Measurements from ENCODE around the gene ERMP1. TPM values are rescaled to one million over a fixed set of nuclear protein-coding genes. Genes with fewer than 3 reads are reported as not detected.
A peak's percentile ranks its signal among the peaks of the same experiment; 100 is the strongest.

Gene ERMP1
- polyA plus RNA-seq, 4 donors: 13.4 to 57.5 (median 53.1) TPM

DNA sequence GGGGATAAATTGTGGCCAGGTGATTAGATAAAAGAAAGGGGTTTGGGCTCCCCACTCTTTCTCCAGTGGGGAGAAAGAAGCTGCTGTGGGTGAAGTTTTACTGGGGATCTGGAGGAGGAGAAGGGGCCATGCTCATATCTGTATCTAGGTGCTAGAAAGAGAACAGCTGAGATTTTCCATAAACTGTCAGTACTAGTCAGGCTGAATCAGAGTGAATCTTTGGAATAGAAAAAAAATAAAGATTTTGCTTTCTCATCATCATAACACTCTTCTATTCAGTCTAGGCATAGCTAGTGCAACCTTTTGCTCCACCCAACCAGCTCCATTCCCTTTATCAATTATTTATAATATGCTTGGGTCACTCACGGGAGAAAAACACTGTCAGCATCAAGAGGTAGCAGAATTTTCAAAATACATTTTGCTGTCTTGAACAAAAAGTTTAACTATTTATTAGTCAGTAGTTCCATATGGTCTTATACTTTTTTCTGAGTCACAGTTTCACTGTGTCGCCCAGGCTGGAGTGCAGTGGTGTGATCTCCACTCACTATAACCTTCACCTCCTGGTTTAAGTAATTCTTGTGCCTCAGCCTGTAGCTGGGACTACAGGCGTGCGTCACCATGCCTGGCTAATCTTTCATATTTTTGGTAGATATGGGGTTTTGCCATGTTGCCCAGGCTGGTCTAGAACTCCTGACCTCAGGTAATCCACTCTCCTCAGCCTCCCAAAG is 21.3 kb upstream of the ERMP1 start:
- no peak for DNase-seq (ENCODE audit: low read depth in 4 of 4, low spot score in 3 of 4)

DNA sequence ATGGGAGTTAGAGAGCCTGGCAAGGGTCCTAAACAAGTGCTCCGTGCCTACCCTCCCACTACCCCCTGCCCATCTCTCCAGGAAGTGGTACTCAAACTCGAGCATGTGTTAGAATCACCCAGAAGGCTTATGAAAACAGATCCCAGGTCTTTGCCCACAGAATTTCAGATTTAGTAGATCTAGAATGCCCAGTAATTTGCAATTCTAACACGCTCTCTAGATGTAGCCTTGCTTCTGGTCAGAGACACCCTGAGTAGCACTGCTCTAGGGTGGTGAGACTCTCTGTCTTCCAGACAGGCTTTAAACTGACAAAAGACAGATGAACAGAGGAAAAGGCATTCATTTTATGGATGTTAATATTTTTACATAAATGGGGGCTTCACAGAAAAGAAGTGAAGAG is 20.7 kb upstream of the ERMP1 start:
- DNase-seq (ENCODE audit: low read depth in 4 of 4, low spot score in 3 of 4): no peak

DNA sequence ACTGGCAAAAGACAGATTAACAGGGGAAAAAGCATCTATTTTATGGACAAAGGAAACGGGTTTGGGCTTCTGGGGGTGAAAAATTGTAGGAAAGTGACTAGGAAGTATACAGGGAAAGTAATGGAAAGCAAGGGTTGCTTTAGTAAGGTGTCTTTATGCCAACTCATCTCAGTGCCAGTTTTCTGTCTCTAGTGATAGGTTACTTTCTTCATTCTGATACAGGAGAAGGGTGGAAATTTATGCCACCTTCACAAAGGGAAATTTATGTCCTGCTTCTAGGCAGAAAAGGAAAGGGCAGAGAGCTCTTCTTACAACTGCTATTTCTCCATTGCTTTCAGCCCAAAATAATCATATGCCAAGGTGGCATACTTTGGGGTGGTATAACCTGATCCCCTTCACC is 20.1 kb upstream of the ERMP1 start:
- no peak for DNase-seq (ENCODE audit: low read depth in 4 of 4, low spot score in 3 of 4)

DNA sequence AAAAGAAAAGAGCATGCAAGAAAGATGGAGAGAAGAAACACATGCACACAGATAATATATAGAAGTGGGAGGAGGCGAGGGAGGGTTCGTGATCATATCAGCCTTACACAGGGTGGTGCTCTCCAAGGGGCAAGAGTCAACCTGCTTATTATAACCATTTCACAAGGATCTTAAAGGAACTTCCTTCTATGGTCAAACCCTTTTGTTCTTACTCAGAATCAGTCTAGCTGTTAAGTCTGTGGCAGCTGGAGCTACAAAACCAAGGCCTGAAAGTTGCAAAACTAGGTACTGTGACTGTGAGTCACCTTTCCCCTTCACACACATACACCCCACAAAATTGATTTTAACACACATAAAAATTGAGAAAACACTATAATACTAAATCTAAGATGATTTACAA is 18.5 kb upstream of the ERMP1 start:
- DNase-seq (ENCODE audit: low read depth in 4 of 4, low spot score in 3 of 4): no peak

GRCh38 chr9:5850724-5851122 is 17.8 kb upstream of the ERMP1 start:
- no peak for DNase-seq (ENCODE audit: low read depth in 4 of 4, low spot score in 3 of 4)

GRCh38 chr9:5848372-5848882 is 15.5 kb upstream of the ERMP1 start:
- DNase-seq (ENCODE audit: low read depth in 4 of 4, low spot score in 3 of 4): no peak

DNA sequence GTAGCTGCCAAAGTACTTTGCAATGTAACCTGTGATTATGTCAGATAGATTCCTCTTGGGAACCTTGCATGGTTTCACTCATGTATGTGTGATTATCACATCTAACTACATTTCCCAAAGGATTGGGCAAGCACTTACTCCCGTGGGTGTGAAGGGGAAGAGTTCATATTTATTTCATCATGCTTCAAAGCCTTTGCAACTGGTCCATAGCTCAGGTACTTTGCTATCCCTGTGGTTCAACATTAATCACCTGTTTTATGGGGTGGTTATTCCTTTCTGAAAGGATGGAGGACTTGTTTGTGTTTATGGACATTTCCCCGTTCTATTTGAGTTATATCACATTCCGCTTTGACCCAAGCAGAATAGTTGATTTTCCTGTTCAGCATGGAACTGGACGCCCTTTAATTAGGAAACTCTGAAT is 13.6 kb upstream of the ERMP1 start:
- no peak for DNase-seq (ENCODE audit: low read depth in 4 of 4, low spot score in 3 of 4)

- no peak for DNase-seq (ENCODE audit: low read depth in 4 of 4, low spot score in 3 of 4)
Observed at GRCh38 chr9:5846096-5846495, 13.2 kb upstream of the ERMP1 start.

GRCh38 chr9:5845157-5845531 is 12.2 kb upstream of the ERMP1 start:
- no peak for DNase-seq (ENCODE audit: low read depth in 4 of 4, low spot score in 3 of 4)

- DNase-seq (ENCODE audit: low read depth in 4 of 4, low spot score in 3 of 4): peak in 2 of 4 donors; percentile 67 to 73
Observed at GRCh38 chr9:5843794-5844471, 11.0 kb upstream of the ERMP1 start.

DNA sequence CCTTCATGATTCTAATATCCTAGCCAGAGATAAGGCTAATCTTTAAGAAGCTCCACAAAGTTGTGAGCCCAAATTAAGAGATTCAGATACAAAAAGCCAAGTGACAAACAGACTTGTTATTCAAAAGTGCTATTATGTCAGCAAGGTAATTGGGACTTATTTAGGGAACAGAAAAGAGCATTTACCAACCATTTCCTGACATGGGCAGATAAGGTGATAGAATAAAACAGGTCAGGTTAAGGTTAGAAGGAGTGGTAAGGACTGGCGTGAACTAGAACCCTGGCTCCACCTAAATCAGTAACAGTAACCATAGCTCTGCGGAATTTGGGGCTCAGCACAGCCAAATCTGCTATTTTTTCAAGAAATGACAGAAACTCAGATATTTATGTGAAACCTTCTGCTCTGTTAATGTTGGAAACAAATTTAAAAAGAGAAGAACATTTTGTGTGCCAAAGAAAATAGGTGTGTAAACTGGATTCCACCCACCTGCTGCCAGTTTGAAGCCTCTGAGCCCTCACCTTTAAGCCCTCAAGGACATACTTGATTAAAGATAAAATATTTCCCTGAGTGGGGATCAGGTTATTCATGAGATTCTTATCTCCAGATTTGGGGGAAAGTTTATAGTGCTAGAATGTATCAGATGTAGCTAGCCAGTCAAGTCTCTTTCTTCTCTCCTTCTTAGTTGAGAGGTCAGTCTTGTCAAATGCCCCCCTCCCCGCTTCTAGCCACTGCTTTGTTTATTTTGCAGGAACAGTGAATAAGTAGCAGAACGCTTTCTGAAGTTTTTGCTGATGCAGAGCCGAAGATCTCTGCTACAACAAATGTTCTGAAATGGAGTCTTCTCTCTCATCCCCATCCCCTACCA is 10.2 kb upstream of the ERMP1 start:
- DNase-seq (ENCODE audit: low read depth in 4 of 4, low spot score in 3 of 4): no peak

DNA sequence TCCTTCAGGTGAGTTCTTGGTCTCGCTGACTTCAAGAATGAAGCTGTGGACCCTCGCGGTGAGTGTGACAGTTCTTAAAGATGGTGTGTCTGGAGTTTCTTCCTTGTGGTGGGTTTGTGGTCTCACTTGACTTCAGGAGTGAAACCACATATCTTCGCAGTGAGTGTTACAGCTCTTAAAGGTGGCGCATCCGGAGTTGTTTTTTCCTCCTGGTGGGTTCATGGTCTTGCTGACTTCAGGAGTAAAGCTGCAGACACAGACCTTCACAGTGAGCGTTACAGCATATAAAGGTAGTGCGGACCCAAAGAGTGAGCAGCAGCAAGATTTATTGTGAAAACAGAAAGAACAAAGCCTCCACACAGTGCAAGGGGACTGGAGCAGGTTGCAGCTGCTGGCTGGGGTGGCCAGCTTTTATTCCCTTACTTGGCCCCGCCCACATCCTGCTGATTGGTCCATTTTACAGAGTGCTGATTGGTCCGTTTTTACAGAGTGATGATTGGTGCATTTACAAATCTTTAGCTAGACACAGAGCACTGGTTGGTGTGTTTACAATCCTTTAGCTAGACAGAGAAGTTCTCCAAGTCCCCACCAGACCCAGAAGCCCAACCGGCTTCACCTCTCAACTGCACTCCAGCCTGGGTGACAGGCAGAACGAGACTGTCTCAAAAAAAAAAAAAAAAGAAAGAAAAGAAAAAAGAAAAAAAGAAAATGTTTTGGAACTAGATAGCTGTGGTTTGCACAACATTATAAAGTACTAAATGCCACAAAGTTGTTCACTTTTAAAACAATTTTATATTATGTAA is 9.1 kb upstream of the ERMP1 start:
- DNase-seq (ENCODE audit: low read depth in 4 of 4, low spot score in 3 of 4): no peak

DNA sequence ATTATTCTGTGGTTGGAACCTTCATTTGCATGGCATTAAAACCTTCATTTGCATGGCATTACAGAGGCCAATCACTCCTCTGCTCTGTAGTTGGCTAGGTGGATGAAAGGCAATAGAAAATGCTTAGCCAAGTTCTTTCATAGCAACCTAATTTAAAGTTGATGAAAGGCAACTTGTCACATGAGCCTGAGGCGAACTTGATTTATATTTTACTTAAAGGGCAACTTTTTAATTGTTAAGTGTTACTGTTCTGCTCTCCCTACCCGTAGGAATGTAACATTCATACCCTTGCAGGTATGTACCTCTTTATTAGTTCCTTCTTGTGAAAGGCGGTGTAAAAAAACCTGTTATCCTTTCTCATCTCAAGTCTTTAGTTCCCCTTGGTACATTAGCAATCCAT is 7.9 kb upstream of the ERMP1 start:
- no peak for DNase-seq (ENCODE audit: low read depth in 4 of 4, low spot score in 3 of 4)

- no peak for DNase-seq (ENCODE audit: low read depth in 4 of 4, low spot score in 3 of 4)
Observed at GRCh38 chr9:5839572-5839902, 6.6 kb upstream of the ERMP1 start.

- no peak for DNase-seq (ENCODE audit: low read depth in 4 of 4, low spot score in 3 of 4)
Observed at GRCh38 chr9:5838884-5839571, 6.1 kb upstream of the ERMP1 start.

DNA sequence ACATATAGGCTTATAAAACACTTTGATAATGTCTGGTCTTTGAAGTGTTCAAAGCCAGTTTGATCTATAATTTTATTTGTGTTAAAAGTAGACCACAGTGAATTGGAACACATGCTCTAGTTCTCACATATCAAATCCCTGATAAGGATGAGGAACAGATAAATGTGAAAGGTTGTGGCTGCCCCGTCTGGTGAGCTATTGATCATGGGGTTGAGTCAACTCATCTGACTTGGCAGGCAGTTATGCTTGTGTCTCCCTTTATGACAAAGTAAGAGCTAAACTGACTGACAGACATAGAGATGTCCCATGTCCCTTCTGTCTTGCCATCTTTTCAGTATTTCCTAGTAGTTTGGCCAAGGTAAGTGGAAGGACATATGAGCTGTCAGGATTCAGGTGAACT is 2.9 kb upstream of the ERMP1 start:
- DNase-seq (ENCODE audit: low read depth in 4 of 4, low spot score in 3 of 4): no peak

DNA sequence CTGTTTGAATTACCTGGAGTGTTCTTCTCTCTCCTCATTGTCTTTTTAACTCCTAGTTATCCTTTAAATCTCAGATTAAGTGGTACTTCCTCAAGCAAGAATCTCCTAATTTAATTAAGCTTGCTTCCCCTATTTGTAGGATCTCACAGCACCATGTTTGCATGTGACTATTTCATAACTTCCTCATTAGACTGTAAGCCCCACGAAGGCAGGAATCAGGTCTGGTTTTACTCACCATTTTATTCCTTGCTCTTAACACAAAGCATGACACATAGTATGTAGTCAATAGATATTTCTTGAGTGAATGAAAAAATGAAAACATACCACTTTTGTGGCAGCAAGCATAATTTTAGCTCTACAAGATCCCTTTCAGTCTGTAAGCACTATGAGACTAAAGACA is 1.3 kb upstream of the ERMP1 start:
- no peak for DNase-seq (ENCODE audit: low read depth in 4 of 4, low spot score in 3 of 4)

DNA sequence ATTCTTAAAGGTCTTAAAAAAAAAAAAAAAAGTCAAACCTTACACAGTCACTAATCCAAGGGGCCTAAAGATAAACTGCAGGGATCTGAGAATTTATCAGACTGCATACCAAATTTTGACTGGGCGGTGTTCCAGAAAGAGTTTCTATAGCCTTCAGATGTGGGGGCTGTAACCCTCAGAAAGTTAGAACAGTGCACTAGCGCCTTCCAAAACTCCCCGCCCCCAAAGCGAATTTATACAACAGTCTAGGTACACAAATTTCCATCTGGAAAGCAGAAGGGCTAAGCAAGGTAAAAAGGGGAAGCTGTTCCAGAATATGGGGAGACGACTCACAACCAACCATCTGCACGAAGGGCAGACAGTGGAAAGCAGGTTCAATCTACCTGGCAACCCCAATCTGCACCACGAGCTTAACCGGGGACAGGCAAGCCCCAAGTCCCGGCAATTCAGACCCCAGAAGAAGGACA is 813 bp downstream of the ERMP1 start:
- DNase-seq (ENCODE audit: low read depth in 4 of 4, low spot score in 3 of 4): no peak

- DNase-seq (ENCODE audit: low read depth in 4 of 4, low spot score in 3 of 4): no peak
Observed at GRCh38 chr9:5825895-5826622, 6.9 kb downstream of the ERMP1 start.

Data from left renal pelvis (tissue), 4 donors.